Measurements from ENCODE around the gene KRT86. TPM values are rescaled to one million over a fixed set of nuclear protein-coding genes. Genes with fewer than 3 reads are reported as not detected.

The KRT86 gene
- total and polyA plus RNA-seq, 9 of the 15 experiments (the other 6 are each of a cell fraction or from before 2014, with no cell fraction given): not detected

- no peak for TF ChIP-seq ZNF780A (CRISPR knock-in tag; IDR thresholded peaks at IDR 0.05)
- TF ChIP-seq, protein P1, sequence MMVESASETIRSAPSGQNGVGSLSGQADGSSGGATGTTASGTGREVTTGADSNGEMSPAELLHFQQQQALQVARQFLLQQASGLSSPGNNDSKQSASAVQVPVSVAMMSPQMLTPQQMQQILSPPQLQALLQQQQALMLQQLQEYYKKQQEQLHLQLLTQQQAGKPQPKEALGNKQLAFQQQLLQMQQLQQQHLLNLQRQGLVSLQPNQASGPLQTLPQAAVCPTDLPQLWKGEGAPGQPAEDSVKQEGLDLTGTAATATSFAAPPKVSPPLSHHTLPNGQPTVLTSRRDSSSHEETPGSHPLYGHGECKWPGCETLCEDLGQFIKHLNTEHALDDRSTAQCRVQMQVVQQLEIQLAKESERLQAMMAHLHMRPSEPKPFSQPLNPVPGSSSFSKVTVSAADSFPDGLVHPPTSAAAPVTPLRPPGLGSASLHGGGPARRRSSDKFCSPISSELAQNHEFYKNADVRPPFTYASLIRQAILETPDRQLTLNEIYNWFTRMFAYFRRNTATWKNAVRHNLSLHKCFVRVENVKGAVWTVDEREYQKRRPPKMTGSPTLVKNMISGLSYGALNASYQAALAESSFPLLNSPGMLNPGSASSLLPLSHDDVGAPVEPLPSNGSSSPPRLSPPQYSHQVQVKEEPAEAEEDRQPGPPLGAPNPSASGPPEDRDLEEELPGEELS (CRISPR knock-in tag; IDR thresholded peaks at IDR 0.05; ENCODE audit: borderline replicate concordance): no peak
- TF ChIP-seq, protein P2, sequence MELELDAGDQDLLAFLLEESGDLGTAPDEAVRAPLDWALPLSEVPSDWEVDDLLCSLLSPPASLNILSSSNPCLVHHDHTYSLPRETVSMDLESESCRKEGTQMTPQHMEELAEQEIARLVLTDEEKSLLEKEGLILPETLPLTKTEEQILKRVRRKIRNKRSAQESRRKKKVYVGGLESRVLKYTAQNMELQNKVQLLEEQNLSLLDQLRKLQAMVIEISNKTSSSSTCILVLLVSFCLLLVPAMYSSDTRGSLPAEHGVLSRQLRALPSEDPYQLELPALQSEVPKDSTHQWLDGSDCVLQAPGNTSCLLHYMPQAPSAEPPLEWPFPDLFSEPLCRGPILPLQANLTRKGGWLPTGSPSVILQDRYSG (tag; conservative IDR thresholded peaks at IDR 0.05; ENCODE audit: low read depth): no peak
- 0 out of 2 replicates have a peak, but pooled peaks have one; percentile 32 for TF ChIP-seq FOXJ2 (tag; IDR thresholded peaks at IDR 0.05)
- TF ChIP-seq VEZF1 (CRISPR knock-in tag; IDR thresholded peaks at IDR 0.05): peak; percentile 41
- TF ChIP-seq, protein P3, sequence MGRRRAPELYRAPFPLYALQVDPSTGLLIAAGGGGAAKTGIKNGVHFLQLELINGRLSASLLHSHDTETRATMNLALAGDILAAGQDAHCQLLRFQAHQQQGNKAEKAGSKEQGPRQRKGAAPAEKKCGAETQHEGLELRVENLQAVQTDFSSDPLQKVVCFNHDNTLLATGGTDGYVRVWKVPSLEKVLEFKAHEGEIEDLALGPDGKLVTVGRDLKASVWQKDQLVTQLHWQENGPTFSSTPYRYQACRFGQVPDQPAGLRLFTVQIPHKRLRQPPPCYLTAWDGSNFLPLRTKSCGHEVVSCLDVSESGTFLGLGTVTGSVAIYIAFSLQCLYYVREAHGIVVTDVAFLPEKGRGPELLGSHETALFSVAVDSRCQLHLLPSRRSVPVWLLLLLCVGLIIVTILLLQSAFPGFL (CRISPR knock-in tag; IDR thresholded peaks at IDR 0.05): no peak
- TF ChIP-seq ZBTB17 (CRISPR knock-in tag; IDR thresholded peaks at IDR 0.05): no peak
- no peak for TF ChIP-seq CHCHD3 (CRISPR knock-in tag; IDR thresholded peaks at IDR 0.05)
- TF ChIP-seq HMG20A (CRISPR knock-in tag; conservative IDR thresholded peaks at IDR 0.05): no peak
- no peak for TF ChIP-seq HNRNPL (IDR thresholded peaks at IDR 0.05; ENCODE audit: low read depth, low read length)
- TF ChIP-seq ZNF644 (tag; IDR thresholded peaks at IDR 0.05; ENCODE audit: low read depth): peak; percentile 60; the same call in 1 of the 2 replicates
- peak; percentile 93 for TF ChIP-seq SOX6 (IDR thresholded peaks at IDR 0.05)
- TF ChIP-seq, protein P4, sequence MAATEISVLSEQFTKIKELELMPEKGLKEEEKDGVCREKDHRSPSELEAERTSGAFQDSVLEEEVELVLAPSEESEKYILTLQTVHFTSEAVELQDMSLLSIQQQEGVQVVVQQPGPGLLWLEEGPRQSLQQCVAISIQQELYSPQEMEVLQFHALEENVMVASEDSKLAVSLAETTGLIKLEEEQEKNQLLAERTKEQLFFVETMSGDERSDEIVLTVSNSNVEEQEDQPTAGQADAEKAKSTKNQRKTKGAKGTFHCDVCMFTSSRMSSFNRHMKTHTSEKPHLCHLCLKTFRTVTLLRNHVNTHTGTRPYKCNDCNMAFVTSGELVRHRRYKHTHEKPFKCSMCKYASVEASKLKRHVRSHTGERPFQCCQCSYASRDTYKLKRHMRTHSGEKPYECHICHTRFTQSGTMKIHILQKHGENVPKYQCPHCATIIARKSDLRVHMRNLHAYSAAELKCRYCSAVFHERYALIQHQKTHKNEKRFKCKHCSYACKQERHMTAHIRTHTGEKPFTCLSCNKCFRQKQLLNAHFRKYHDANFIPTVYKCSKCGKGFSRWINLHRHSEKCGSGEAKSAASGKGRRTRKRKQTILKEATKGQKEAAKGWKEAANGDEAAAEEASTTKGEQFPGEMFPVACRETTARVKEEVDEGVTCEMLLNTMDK (IDR thresholded peaks at IDR 0.05; ENCODE audit: borderline replicate concordance, insufficient read depth, low read depth, low read length, poor library complexity, severe bottlenecking): no peak
- TF ChIP-seq NR3C1 (CRISPR knock-in tag; IDR thresholded peaks at IDR 0.05): no peak
- TF ChIP-seq, protein P5, sequence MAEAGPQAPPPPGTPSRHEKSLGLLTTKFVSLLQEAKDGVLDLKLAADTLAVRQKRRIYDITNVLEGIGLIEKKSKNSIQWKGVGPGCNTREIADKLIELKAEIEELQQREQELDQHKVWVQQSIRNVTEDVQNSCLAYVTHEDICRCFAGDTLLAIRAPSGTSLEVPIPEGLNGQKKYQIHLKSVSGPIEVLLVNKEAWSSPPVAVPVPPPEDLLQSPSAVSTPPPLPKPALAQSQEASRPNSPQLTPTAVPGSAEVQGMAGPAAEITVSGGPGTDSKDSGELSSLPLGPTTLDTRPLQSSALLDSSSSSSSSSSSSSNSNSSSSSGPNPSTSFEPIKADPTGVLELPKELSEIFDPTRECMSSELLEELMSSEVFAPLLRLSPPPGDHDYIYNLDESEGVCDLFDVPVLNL (CRISPR knock-in tag; IDR thresholded peaks at IDR 0.05; ENCODE audit: low read depth): no peak
These were observed 5.9 kb downstream of the KRT86 start (continued) for GRCh38 chr12:52280319-52280795.
